ENCODE data around the gene RASSF1. TPM values are rescaled to one million over a fixed set of nuclear protein-coding genes. Genes with fewer than 3 reads are reported as not detected.

Gene RASSF1
- total RNA-seq, 1 experiment from 2014 or later, result 32.0 TPM

DNA sequence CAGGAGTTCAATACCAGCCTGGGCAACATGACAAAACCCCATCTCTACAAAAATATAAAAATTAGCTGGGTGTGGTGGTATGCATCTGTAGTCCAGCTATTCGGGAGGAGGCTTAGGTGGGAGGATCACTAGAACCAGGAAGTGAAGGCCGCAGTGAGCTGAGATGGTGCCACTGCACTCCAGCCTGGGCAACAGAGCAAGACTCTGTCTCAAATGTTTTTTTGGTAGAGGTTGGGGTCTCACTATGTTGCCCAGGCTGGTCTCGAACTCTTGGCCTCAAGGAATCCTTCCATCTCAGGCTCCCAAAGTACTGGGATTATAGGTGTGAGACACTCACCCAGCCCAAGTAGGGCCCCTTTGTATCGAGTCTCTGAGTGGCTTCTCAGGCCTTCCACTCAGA lies 46.5 kb downstream of the RASSF1 start:
- Mint-ChIP-seq H3K27ac (ENCODE audit: low read depth, unreplicated experiment) (no peak overlapping the region), H3K27me3 (ENCODE audit: insufficient read depth, unreplicated experiment) (no peaks in the 10 kb centered on the region), H3K36me3 (ENCODE audit: insufficient read depth, unreplicated experiment) (peaks cover 13% of the 10 kb centered on the region), H3K4me1 (ENCODE audit: insufficient read depth, unreplicated experiment) (peaks cover 21% of the 10 kb centered on the region), H3K9me3 (ENCODE audit: unreplicated experiment) (no peaks in the 10 kb centered on the region), H3K4me3 (ENCODE audit: unreplicated experiment) (no peak overlapping the region)
- intact Hi-C loops (cut with micrococcal nuclease), result no loop called here
- POLR2A ChIA-PET, result interaction anchor here (0.7 to 2.9 kb wide), 3 partner anchors 43 to 58 kb away, joined by 3 to 22 read pairs (median 3); partner anchors contain the start of gene GNAI2
- DNase-seq (ENCODE audit: unreplicated experiment), result no peak
- CTCF ChIA-PET, result interaction anchor here (0.6 kb wide), 1 partner anchor 17 kb away, joined by 4 read pairs; no protein-coding TSS in a partner anchor
- TF ChIP-seq, protein P1, sequence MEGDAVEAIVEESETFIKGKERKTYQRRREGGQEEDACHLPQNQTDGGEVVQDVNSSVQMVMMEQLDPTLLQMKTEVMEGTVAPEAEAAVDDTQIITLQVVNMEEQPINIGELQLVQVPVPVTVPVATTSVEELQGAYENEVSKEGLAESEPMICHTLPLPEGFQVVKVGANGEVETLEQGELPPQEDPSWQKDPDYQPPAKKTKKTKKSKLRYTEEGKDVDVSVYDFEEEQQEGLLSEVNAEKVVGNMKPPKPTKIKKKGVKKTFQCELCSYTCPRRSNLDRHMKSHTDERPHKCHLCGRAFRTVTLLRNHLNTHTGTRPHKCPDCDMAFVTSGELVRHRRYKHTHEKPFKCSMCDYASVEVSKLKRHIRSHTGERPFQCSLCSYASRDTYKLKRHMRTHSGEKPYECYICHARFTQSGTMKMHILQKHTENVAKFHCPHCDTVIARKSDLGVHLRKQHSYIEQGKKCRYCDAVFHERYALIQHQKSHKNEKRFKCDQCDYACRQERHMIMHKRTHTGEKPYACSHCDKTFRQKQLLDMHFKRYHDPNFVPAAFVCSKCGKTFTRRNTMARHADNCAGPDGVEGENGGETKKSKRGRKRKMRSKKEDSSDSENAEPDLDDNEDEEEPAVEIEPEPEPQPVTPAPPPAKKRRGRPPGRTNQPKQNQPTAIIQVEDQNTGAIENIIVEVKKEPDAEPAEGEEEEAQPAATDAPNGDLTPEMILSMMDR (IDR thresholded peaks at IDR 0.05; ENCODE audit: unreplicated experiment), result no peak
- BruUV-seq (replicated peaks), result no TSS peak

DNA sequence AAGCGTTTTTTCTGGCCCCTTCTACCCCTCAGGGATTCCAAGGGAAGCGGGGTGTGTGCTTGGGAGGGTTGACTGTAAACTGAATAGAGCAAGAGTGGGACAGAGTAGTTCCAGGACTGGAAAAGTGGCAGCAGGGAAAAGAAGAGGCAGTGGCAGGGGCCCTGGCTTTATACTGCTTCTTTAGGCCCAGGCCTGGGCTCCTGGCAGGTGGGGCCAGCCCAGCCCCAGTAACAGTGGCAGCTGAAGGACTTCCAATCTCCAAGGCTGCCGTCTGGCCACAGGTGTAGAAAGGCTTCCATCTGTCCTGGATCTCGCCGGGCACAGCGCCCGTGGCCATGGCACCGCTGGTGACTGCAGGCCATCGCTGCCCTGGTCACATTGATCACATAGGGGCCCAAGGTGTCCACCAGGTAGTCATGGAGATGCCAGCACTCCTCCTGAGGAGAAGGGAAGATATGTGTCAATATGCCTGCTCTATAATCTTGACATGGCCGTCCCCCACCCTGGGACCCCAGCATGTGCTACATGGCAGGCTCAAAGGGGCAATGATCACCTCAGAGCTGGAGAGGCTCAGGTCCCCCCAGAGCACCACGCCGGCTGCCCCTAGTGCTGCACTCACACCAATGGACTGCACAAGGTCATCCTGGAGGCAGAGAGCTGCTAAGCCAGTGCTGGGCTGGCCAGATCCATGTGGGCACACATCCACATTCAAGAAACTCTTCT lies 47.4 kb downstream of the RASSF1 start:
- Mint-ChIP-seq H3K27me3 (ENCODE audit: insufficient read depth, unreplicated experiment) (no peaks in the 10 kb centered on the region), H3K4me1 (ENCODE audit: insufficient read depth, unreplicated experiment) (peaks cover 19% of the 10 kb centered on the region), H3K9me3 (ENCODE audit: unreplicated experiment) (no peaks in the 10 kb centered on the region), H3K36me3 (ENCODE audit: insufficient read depth, unreplicated experiment) (peaks cover 21% of the 10 kb centered on the region), H3K4me3 (ENCODE audit: unreplicated experiment) (peak overlapping the region; percentile 96), H3K27ac (ENCODE audit: low read depth, unreplicated experiment) (peak overlapping the region; percentile 93)
- ChIA-PET CTCF (interaction anchor here (0.8 to 6.2 kb wide), 3 partner anchors 9 to 46 kb away, joined by 4 to 38 read pairs (median 5); partner anchors contain the start of gene HYAL2), POLR2A (interaction anchor here (0.7 to 2.9 kb wide), 12 partner anchors 10 to 57 kb away, joined by 3 to 22 read pairs (median 12); partner anchors contain the start of genes GNAI2, HYAL2, LSMEM2 and TUSC2)
- intact Hi-C loops (cut with micrococcal nuclease), result no loop called here
- BruUV-seq (replicated peaks), result no TSS peak
- no peak for DNase-seq (ENCODE audit: unreplicated experiment)
- TF ChIP-seq, protein P1 (IDR thresholded peaks at IDR 0.05; ENCODE audit: unreplicated experiment), result no peak

DNA sequence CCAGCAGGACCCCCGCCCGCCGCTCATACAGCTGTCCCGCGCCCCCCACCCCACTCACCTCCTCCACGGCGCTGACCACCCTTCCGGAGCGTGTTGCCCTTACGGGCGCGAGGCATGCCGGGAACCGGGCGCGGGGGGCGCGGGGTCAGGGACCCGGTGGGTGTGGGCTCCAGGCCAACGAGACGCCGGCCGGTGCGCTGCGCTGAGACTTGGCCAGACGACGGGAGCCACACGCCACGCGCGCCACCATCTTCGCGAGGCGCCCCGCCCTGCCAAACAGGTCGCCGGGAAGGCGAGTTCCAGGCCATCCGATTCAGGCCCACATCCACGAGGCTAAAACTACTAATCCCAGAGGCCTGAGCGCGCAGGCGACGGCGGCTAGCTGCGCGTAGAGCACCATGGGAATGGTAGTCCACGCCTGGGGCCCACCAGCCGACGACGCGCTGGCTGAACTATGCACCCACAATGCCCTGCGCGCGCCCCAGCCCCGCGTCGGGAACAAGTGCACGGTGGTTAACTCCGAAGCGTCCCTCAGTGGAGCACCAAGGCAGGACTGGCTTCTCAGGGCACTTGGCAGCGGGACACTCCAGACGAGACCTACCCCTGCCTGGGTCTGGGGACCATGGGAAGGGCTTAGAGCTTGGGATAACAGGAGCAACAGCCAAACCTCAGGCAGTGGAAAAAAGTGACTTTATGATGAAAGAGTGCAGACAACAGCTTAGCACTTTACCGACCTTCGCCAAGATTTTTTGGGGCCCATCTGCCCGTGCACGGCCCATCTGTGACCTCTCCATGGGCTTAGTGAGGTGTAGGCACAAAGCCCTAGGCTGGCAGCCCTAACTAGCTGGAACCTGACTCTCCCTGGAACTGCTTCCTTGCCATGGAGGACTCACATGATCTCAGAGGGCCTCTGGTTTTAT lies 48.2 kb downstream of the RASSF1 start, which contains the start of gene IFRD2:
IFRD2 (minus strand) TSS at position 271 of the 920 bp plus-strand sequence; CDS start at position 116, 155 bp downstream.
- peak within 1 kb of the TSS; percentile 96 for H3K4me3 Mint-ChIP-seq (ENCODE audit: unreplicated experiment)
- no peaks in the 10 kb centered on the region for H3K27me3 Mint-ChIP-seq (ENCODE audit: insufficient read depth, unreplicated experiment)
- TSS peak; percentile 77 for BruUV-seq (replicated peaks)
- DNase-seq (ENCODE audit: unreplicated experiment), result peak; percentile 97
- TF ChIP-seq, protein P1 (IDR thresholded peaks at IDR 0.05; ENCODE audit: unreplicated experiment), result no peak
- ChIA-PET CTCF (interaction anchor here (0.7 to 6.2 kb wide), 6 partner anchors 8 to 100 kb away, joined by 3 to 38 read pairs (median 4); partner anchors contain the start of gene HYAL2), POLR2A (interaction anchor here (0.6 to 2.9 kb wide), 28 partner anchors 9 to 1380 kb away, joined by 3 to 22 read pairs (median 4); partner anchors contain the start of genes CYB561D2, GNAI2, HYAL2 and KLHDC8B)
- peaks cover 14% of the 10 kb centered on the region for H3K4me1 Mint-ChIP-seq (ENCODE audit: insufficient read depth, unreplicated experiment)
- intact Hi-C loops (cut with micrococcal nuclease), result no loop called here
- peak within 1 kb of the TSS; percentile 93 for H3K27ac Mint-ChIP-seq (ENCODE audit: low read depth, unreplicated experiment)
- peaks cover 27% of the 10 kb centered on the region for H3K36me3 Mint-ChIP-seq (ENCODE audit: insufficient read depth, unreplicated experiment)
- no peaks in the 10 kb centered on the region for H3K9me3 Mint-ChIP-seq (ENCODE audit: unreplicated experiment)

All from MCF 10A (cell line).